ENCODE measurements around the gene RRAGA. TPM values are rescaled to one million over a fixed set of nuclear protein-coding genes. Genes with fewer than 3 reads are reported as not detected.

The RRAGA gene
- total RNA-seq, 2 donors from 2014 or later = 36.9 to 41.6 TPM

Other genes with a start within 250 kb of the RRAGA start
- gene SAXO1, start 16.2 kb upstream of the RRAGA start, total RNA-seq = not detected
- gene HAUS6, start 53.5 kb downstream of the RRAGA start, total RNA-seq = 10 to 100 TPM; 32.8 to 33.4 TPM
- 10 to 100 TPM; 76.4 to 84.0 TPM for gene PLIN2, start 78.1 kb downstream of the RRAGA start, total RNA-seq
- 10 to 100 TPM; 26.0 to 28.9 TPM for gene DENND4C, start 181.3 kb downstream of the RRAGA start, total RNA-seq